Measurements from ENCODE around the gene SMIM27. TPM values are rescaled to one million over a fixed set of nuclear protein-coding genes. Genes with fewer than 3 reads are reported as not detected.

Gene SMIM27
- total and polyA plus RNA-seq, 2 experiments from 2014 or later, result 3.4 to 106 TPM

DNA sequence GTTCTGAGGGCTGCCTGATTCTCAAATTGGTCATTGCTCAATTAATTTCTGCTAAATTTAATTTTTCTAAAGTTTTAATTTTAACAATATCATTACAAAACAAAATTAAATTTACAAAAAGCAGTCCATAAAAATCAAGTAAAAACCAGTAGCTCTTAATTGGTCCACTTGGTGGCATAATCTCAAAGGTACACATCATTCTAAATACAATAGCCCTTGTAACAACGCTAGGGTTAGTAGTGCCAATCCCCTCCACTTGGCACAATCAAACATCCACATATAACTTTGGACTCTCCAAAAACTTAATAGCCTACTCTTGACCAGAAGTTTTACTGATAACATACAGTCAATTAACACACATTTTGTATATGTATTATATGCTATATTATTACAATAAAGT, 22.7 kb downstream of the SMIM27 start:
- TF ChIP-seq STAT1 (IDR thresholded peaks at IDR 0.05; ENCODE audit: unreplicated experiment) (no peak), ZNF331 (CRISPR knock-in tag; IDR thresholded peaks at IDR 0.05; ENCODE audit: low read depth) (no peak), ZNF114 (CRISPR knock-in tag; IDR thresholded peaks at IDR 0.05) (no peak), EZH2phosphoT487 (IDR thresholded peaks at IDR 0.05; ENCODE audit: unreplicated experiment) (no peak)
- TF ChIP-seq, protein P1, sequence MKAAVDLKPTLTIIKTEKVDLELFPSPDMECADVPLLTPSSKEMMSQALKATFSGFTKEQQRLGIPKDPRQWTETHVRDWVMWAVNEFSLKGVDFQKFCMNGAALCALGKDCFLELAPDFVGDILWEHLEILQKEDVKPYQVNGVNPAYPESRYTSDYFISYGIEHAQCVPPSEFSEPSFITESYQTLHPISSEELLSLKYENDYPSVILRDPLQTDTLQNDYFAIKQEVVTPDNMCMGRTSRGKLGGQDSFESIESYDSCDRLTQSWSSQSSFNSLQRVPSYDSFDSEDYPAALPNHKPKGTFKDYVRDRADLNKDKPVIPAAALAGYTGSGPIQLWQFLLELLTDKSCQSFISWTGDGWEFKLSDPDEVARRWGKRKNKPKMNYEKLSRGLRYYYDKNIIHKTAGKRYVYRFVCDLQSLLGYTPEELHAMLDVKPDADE (IDR thresholded peaks at IDR 0.05), result no peak
- TF ChIP-seq, protein P2, sequence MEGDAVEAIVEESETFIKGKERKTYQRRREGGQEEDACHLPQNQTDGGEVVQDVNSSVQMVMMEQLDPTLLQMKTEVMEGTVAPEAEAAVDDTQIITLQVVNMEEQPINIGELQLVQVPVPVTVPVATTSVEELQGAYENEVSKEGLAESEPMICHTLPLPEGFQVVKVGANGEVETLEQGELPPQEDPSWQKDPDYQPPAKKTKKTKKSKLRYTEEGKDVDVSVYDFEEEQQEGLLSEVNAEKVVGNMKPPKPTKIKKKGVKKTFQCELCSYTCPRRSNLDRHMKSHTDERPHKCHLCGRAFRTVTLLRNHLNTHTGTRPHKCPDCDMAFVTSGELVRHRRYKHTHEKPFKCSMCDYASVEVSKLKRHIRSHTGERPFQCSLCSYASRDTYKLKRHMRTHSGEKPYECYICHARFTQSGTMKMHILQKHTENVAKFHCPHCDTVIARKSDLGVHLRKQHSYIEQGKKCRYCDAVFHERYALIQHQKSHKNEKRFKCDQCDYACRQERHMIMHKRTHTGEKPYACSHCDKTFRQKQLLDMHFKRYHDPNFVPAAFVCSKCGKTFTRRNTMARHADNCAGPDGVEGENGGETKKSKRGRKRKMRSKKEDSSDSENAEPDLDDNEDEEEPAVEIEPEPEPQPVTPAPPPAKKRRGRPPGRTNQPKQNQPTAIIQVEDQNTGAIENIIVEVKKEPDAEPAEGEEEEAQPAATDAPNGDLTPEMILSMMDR (conservative IDR thresholded peaks at IDR 0.05; ENCODE audit: low read depth in 2 of 2), result no peak
- DNase-seq (ENCODE audit: low spot score) (no peak), ATAC-seq (no peak)
- H3K27ac ChIP-seq (ENCODE audit: low read depth), result no peak overlapping the region
- no peak overlapping the region for H3K27ac Mint-ChIP-seq
- H3K4me1 ChIP-seq (ENCODE audit: insufficient read depth), result peaks cover 11% of the 10 kb centered on the region
- H3K27me3 ChIP-seq (ENCODE audit: insufficient read depth), result no peaks in the 10 kb centered on the region
- peaks cover 8% of the 10 kb centered on the region for H3K27me3 Mint-ChIP-seq (ENCODE audit: insufficient read depth, low read depth, poor library complexity)
- peaks cover 14% of the 10 kb centered on the region; the same call in 2 of the 3 replicates for H3K4me1 Mint-ChIP-seq
- H3F3A ChIP-seq (replicated peaks; ENCODE audit: low read depth), result no peaks in the 10 kb centered on the region
- H3K9me3 Mint-ChIP-seq, result no peaks in the 10 kb centered on the region
- peaks cover 5% of the 10 kb centered on the region for H3K36me3 Mint-ChIP-seq (ENCODE audit: low read depth)
- H4K20me1 ChIP-seq (replicated peaks; ENCODE audit: insufficient read depth), result no peaks in the 10 kb centered on the region
- H3K79me2 ChIP-seq (replicated peaks; ENCODE audit: insufficient read depth), result peaks cover 29% of the 10 kb centered on the region
- H3K4me3 Mint-ChIP-seq, result no peak overlapping the region
- 0 out of 2 replicates have a peak, but pooled peaks cover 3% of the 10 kb centered on the region for H3K36me3 ChIP-seq (ENCODE audit: insufficient read depth)
- no peaks in the 10 kb centered on the region for H3K9me2 ChIP-seq (ENCODE audit: insufficient read depth)
- H3K4me2 ChIP-seq, result no peak overlapping the region
- no peak overlapping the region for H3K4me3 ChIP-seq
- no peak overlapping the region for H2AFZ ChIP-seq

- Mint-ChIP-seq H3K36me3 (ENCODE audit: low read depth) (no peaks in the 10 kb centered on the region), H3K27me3 (ENCODE audit: insufficient read depth, low read depth, poor library complexity) (peaks cover 8% of the 10 kb centered on the region)
- TF ChIP-seq STAT1 (IDR thresholded peaks at IDR 0.05; ENCODE audit: unreplicated experiment), result no peak
- TF ChIP-seq NANOG (IDR thresholded peaks at IDR 0.05; ENCODE audit: borderline replicate concordance), result no peak
- TF ChIP-seq EZH2 (IDR thresholded peaks at IDR 0.05; ENCODE audit: low read depth, unreplicated experiment), result no peak
- TF ChIP-seq POLR2AphosphoS5 (IDR thresholded peaks at IDR 0.05; ENCODE audit: low read depth), result no peak
- TF ChIP-seq, protein P2 (conservative IDR thresholded peaks at IDR 0.05; ENCODE audit: low read depth in 2 of 2), result no peak
- TF ChIP-seq JUNB (IDR thresholded peaks at IDR 0.05; ENCODE audit: unreplicated experiment), result no peak
- no peak for TF ChIP-seq REST (IDR thresholded peaks at IDR 0.05; ENCODE audit: unreplicated experiment)
Observed at GRCh38 chr9:32577316-32577715, 25.2 kb downstream of the SMIM27 start.

More at GRCh38 chr9:32577316-32577715, 25.2 kb downstream of the SMIM27 start:
- Histone ChIP-seq H3K27ac (ENCODE audit: low read depth) (no peak overlapping the region), H3K79me2 (replicated peaks; ENCODE audit: insufficient read depth) (peaks cover 4% of the 10 kb centered on the region; the same call in 1 of the 2 replicates), H3K9me2 (ENCODE audit: insufficient read depth) (no peaks in the 10 kb centered on the region), H3K4me3 (no peak overlapping the region), H3K4me1 (ENCODE audit: insufficient read depth) (0 out of 2 replicates have a peak, but pooled peaks cover 7% of the 10 kb centered on the region), H3K4me2 (no peak overlapping the region), H3F3A (replicated peaks; ENCODE audit: low read depth) (no peaks in the 10 kb centered on the region), H3K27me3 (ENCODE audit: insufficient read depth) (no peaks in the 10 kb centered on the region), H4K20me1 (replicated peaks; ENCODE audit: insufficient read depth) (no peaks in the 10 kb centered on the region), H3K36me3 (ENCODE audit: insufficient read depth) (no peaks in the 10 kb centered on the region), H2AFZ (no peak overlapping the region)
- no peak overlapping the region for H3K4me3 Mint-ChIP-seq
- H3K9me3 Mint-ChIP-seq, result no peaks in the 10 kb centered on the region
- ATAC-seq, result no peak
- no peak for DNase-seq (ENCODE audit: low spot score)
- peaks cover 16% of the 10 kb centered on the region for H3K4me1 Mint-ChIP-seq
- H3K27ac Mint-ChIP-seq, result no peak overlapping the region

Measured in GM23338 (cell line).